SK-N-SH (cell line): ENCODE measurements around the gene NOL4L.

Experiments
- CHD2 ChIP-seq: fragments of 150-350 bp; IDR thresholded peaks from 2 replicates; pipeline ENCODE4 v1.6.1; 2018; ENCODE audit warnings: low read length; ENCODE audit not compliant: partially characterized antibody
- CTCF ChIP-seq: fragments of 200-600 bp; sonication (generic); IDR thresholded peaks from 2 replicates; pipeline ENCODE4 v1.6.1; 2017; ENCODE audit warnings: antibody characterized with exemption, mild to moderate bottlenecking, moderate library complexity
- EP300 ChIP-seq, 2 experiments: IDR thresholded peaks; 2 replicates each; pipeline versions ENCODE4 v1.4.0 to v1.6.1; 2012; ENCODE audit warnings: borderline replicate concordance in 1 of 2, low read depth in 1 of 2, low read length in 1 of 2
- EZH2phosphoT487 ChIP-seq: fragments of 200-600 bp; sonication (generic); IDR thresholded peaks from 2 replicates; pipeline ENCODE4 v1.6.1; 2017; ENCODE audit warnings: low read depth, mixed run types, mild to moderate bottlenecking, antibody characterized with exemption, moderate library complexity, borderline replicate concordance
- FOXM1 ChIP-seq: IDR thresholded peaks from 2 replicates; pipeline ENCODE4 v1.4.0; 2012; ENCODE audit warnings: low read depth, mild to moderate bottlenecking
- JUND ChIP-seq: IDR thresholded peaks from 2 replicates; pipeline ENCODE4 v1.4.0; 2012
- MAX ChIP-seq: IDR thresholded peaks from 2 replicates; pipeline ENCODE4 v1.4.0; 2012; ENCODE audit warnings: low read depth
- PBX3 ChIP-seq: IDR thresholded peaks from 2 replicates; pipeline ENCODE4; 2012
- RAD21 ChIP-seq: IDR thresholded peaks from 2 replicates; pipeline ENCODE4 v1.6.1; 2012; ENCODE audit warnings: mild to moderate bottlenecking, low read length
- RXRA ChIP-seq: IDR thresholded peaks from 2 replicates; pipeline ENCODE4 v1.4.0; 2012; ENCODE audit warnings: low read depth, mild to moderate bottlenecking, borderline replicate concordance
- SMC3 ChIP-seq: IDR thresholded peaks from 2 replicates; pipeline ENCODE4 v1.6.1; 2012; ENCODE audit warnings: low read depth, low read length, improper control_type of control experiment
- USF2 ChIP-seq: fragments of 150-350 bp; IDR thresholded peaks from 2 replicates; pipeline ENCODE4 v1.6.1; 2017; ENCODE audit warnings: antibody characterized with exemption, low read length, low read depth, borderline replicate concordance
- YY1 ChIP-seq: IDR thresholded peaks from 2 replicates; pipeline ENCODE4 v1.4.0; 2012; ENCODE audit warnings: low read depth, mild to moderate bottlenecking
- ZBTB33 ChIP-seq: IDR thresholded peaks from 2 replicates; pipeline ENCODE4 v1.4.0; 2012; ENCODE audit warnings: low read depth, borderline replicate concordance

GRCh38 chr20:32474009-32474716 is 111.0 kb downstream of the NOL4L start:
- TF ChIP-seq SMC3 = no peak
- no peak for TF ChIP-seq CTCF
- no peak for TF ChIP-seq EP300 (IDR thresholded peaks at IDR 0.05; ENCODE audit: borderline replicate concordance in 1 of 2, low read depth in 1 of 2, low read length in 1 of 2)
- TF ChIP-seq RXRA = no peak
- TF ChIP-seq MAX = no peak
- TF ChIP-seq PBX3 = no peak
- no peak for TF ChIP-seq YY1
- TF ChIP-seq JUND = no peak
- no peak for TF ChIP-seq CHD2
- no peak for TF ChIP-seq USF2
- TF ChIP-seq EZH2phosphoT487 = no peak
- TF ChIP-seq RAD21 = no peak
- no peak for TF ChIP-seq ZBTB33
- TF ChIP-seq FOXM1 = no peak
